Heart left ventricle (tissue), 13 donors: ENCODE results near the gene APMAP.

Source experiments
- CTCF ChIP-seq, 12 donors: fragments of 200-600 bp; sonication (generic) in 4 of 12; IDR thresholded peaks; one replicate each; pipeline versions ENCODE4 v1.5.0 to v1.8.0; 2018 to 2022; ENCODE audit warnings: antibody characterized with exemption in 12 of 12, mild to moderate bottlenecking in 5 of 12
- POLR2A ChIP-seq, 2 donors: fragments of 450-650 bp; IDR thresholded peaks; one replicate each; pipeline ENCODE4 v1.6.1; 2017; ENCODE audit warnings: antibody characterized with exemption in 2 of 2, mild to moderate bottlenecking in 2 of 2, moderate library complexity in 2 of 2
- donor health status: ischemic (EF 13 %, LVEDD 7.1; RV severe dilation, severe dysfunction).
- donor health status: DM: no; HTN: yes; CAD: no.
- donor health status: DM: no; HTN: no; CAD: no.
- donor health status: ischemic (EF 25% LVEDD 6.9; RV normal size, moderate dysfunction).
- donor health status: ischemic (EF 25% LVEDD 5.7; RV mildly dilated, moderate dysfunction).
- donor health status: ischemic (EF 35%, LVEDD 5.7; RV mildly dilated, moderate dysfunction).
- donor health status: nonischemic (EF 11% LVEDD 7.7; RV severe dilation, severe dysfunction).
- donor health status: DM: yes; HTN: yes; CAD: no.
- donor health status: PGD.
- donor health status: ischemic (EF 29% LVEDD 5.4; RV normal size, mild dysfunction).
- donor health status: nonischemic (EF 23%, LVEDD 6.1; RV moderate dilation, normal function).

DNA sequence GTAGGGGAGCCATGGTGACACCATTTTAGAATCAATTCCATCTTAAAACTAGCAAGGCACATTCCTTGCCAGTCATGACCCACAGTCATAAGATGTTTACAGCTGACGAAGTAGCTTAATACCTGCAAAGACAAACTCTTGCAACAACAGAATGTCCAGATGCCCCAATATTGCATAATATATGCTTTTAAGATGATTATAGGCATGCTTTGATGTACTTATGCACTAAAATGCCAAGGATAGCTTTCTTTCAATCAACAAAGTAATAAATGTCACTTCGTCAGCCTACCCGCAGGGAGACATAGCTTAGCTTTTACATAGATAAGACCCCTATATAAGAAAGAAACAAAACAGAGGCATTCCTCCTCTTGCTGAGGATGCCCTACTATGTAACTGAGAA is 38.7 kb upstream of the APMAP start:
- TF ChIP-seq CTCF (IDR thresholded peaks at IDR 0.05) (no peak), POLR2A (IDR thresholded peaks at IDR 0.05) (no peak)
